Measurements from ENCODE around the gene BPIFB6.

The BPIFB6 gene

GRCh38 chr20:33072813-33073212 is 41.4 kb downstream of the BPIFB6 start:
- no peak overlapping the region for H3K4me3 ChIP-seq (ENCODE audit: low read length)
- TF ChIP-seq, protein P1, sequence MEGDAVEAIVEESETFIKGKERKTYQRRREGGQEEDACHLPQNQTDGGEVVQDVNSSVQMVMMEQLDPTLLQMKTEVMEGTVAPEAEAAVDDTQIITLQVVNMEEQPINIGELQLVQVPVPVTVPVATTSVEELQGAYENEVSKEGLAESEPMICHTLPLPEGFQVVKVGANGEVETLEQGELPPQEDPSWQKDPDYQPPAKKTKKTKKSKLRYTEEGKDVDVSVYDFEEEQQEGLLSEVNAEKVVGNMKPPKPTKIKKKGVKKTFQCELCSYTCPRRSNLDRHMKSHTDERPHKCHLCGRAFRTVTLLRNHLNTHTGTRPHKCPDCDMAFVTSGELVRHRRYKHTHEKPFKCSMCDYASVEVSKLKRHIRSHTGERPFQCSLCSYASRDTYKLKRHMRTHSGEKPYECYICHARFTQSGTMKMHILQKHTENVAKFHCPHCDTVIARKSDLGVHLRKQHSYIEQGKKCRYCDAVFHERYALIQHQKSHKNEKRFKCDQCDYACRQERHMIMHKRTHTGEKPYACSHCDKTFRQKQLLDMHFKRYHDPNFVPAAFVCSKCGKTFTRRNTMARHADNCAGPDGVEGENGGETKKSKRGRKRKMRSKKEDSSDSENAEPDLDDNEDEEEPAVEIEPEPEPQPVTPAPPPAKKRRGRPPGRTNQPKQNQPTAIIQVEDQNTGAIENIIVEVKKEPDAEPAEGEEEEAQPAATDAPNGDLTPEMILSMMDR (conservative IDR thresholded peaks at IDR 0.05; ENCODE audit: low read depth, low read length), result no peak
- no peak for DNase-seq (ENCODE audit: low read depth)

DNA sequence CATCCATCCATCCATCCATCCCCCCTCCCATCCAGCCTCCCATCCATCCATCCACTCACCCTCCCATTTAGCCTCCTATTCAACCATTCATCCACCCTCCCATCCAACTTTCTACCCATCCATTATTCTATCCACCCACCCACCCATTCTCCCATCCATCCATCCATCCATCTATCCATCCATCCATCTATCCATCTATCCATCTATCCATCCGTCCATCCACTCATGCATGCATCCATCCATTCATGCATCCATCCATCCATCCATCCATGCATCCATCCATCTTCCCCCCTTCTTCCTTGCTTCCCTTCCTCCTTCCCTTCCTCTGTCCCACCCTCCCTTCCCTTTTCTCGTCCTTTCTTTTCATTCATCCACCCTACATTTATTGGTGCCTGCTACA is 43.2 kb downstream of the BPIFB6 start:
- H3K4me3 ChIP-seq (ENCODE audit: low read length), result no peak overlapping the region
- TF ChIP-seq, protein P1 (conservative IDR thresholded peaks at IDR 0.05; ENCODE audit: low read depth, low read length), result no peak
- DNase-seq (ENCODE audit: low read depth), result no peak

DNA sequence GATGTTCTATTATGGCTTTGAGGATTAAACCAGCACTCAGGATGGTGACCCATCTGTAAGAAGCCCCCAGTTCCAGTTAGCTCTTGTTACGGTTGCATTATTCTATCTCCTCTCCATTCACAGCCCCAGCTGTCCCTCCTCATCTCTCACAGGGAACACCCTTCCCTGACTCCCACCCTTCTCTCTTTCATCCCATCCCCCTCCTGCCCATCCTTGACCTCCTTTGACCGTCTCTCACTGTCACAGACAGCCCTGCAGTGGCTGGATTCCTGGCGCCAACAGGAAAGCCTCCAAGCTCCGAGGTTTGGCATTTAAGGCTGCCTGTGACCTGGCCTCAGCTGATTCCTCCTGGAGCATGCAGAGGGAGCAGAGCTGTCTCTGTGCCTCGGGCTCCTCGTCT is 43.8 kb downstream of the BPIFB6 start:
- TF ChIP-seq, protein P1 (conservative IDR thresholded peaks at IDR 0.05; ENCODE audit: low read depth, low read length), result no peak
- DNase-seq (ENCODE audit: low read depth), result no peak
- H3K4me3 ChIP-seq (ENCODE audit: low read length), result no peak overlapping the region

DNA sequence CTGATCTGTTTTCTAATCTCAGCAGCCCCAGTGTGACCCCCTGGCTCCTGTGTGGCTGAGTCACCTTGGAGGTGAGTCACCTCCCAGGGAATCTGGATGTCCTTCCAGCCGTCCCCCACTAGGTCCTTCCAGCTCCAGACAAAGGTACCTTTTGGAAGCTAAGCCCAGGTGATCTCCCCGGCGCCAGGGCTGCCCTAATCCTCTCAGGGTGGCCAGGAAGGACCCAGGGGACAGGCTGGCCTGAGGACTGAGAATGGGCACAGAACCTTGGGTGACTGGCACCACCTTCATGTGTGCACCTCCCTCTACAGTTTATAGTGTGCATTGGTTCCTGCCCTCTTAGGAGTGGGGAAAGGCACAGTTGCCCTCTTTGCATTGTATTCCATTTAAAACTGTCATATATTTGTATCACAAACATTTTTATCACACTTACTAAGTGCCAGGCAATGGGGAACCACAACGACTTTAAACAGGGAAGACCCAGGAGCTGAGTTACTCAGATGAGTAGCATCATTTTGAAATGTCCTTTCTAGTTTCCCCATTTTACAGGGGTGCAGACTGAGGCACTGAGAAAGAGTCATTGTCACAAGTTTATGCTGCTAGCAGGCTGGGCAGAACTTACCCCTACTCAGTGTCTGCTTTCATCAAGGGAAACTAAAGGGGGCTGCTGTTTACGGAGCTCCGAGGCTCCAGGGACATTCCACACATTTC is 45.4 kb downstream of the BPIFB6 start:
- DNase-seq (ENCODE audit: low read depth), result peak; percentile 17
- H3K4me3 ChIP-seq (ENCODE audit: low read length), result no peak overlapping the region
- TF ChIP-seq, protein P1 (conservative IDR thresholded peaks at IDR 0.05; ENCODE audit: low read depth, low read length), result peak; percentile 56

- DNase-seq (ENCODE audit: low read depth), result no peak
- H3K4me3 ChIP-seq (ENCODE audit: low read length), result no peak within 1 kb of the TSS
- TF ChIP-seq, protein P1 (conservative IDR thresholded peaks at IDR 0.05; ENCODE audit: low read depth, low read length), result no peak
Observed at GRCh38 chr20:33079259-33079658, 47.8 kb downstream of the BPIFB6 start, which contains the start of gene BPIFB4. TSS of gene BPIFB4 (plus strand) at chr20:33079643. CDS start at chr20:33081527, 1,884 bp downstream.

DNA sequence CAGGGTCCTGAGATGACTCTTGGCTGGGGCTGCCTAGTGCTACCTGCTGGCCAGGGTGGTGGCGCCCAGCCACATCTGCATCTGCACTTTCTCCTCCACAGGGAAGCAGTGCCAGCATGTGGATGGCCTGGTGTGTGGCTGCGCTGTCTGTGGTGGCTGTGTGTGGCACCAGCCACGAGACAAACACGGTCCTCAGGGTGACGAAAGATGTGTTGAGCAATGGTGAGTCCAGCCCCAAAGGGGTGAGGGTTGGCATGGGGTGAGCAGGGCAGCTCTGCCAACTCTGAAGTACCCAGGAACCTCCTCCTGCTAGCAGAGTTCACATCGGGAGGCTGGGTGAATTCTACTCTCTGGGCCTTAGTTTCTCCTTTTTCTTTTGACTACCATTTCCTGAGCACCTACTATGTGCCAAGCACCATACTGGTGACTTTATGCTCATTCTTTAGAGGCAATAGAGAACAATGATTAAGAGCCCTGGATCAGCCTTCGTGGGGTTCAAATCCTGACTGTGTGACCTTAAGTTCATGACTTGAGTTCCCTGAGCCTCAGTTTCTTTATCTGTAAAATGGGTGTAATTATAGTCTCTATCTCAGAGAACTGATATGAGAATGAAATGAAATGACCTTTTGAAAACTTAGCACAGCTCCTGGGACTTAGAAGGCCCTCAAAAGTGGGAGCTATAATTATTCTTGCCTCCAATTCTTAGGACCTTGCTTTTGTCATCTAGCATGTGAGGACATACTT is 50.1 kb downstream of the BPIFB6 start:
- TF ChIP-seq, protein P1 (conservative IDR thresholded peaks at IDR 0.05; ENCODE audit: low read depth, low read length), result no peak
- no peak for DNase-seq (ENCODE audit: low read depth)
- H3K4me3 ChIP-seq (ENCODE audit: low read length), result no peak overlapping the region
